Neural progenitor cell (in vitro differentiated cells): ENCODE measurements around the gene ASIC3.

Experiments
- EZH2 ChIP-seq: fragments of 200-600 bp; sonication (generic); IDR thresholded peaks from 2 replicates; pipeline ENCODE4 v1.6.1; 2017; ENCODE audit warnings: antibody characterized with exemption, mild to moderate bottlenecking, moderate library complexity
- TF ChIP-seq, protein P1 (sequence below): fragments of 200-600 bp; sonication (generic); IDR thresholded peaks from 2 replicates; pipeline ENCODE4 v1.5.1; 2017; ENCODE audit warnings: antibody characterized with exemption, mild to moderate bottlenecking

DNA sequence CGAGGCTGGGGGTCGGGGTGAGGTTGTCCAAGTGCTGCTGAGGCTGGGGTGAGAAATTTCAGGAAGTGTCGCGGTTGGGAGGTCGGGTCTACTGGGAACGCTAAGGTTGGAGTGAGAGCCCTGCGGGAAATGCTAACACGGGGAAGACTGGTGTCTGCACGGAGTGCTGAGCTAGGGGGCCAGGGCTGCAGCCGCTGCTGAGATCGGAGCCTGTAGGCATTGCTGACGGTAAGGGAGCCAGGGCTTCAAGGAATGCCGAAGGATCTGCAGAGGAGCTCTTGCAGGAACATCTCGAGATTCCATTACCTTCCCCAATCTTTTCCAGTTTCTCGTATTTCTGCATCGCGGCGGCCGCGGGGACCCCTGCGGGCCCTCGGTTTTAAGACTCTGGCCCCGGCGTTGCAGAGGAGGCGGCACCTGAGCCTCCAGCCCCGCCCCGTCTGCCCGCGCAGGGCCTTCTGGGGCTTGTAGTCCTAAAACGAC lies 9.2 kb downstream of the ASIC3 start, which contains the start of gene CDK5:
- TF ChIP-seq, protein P1, sequence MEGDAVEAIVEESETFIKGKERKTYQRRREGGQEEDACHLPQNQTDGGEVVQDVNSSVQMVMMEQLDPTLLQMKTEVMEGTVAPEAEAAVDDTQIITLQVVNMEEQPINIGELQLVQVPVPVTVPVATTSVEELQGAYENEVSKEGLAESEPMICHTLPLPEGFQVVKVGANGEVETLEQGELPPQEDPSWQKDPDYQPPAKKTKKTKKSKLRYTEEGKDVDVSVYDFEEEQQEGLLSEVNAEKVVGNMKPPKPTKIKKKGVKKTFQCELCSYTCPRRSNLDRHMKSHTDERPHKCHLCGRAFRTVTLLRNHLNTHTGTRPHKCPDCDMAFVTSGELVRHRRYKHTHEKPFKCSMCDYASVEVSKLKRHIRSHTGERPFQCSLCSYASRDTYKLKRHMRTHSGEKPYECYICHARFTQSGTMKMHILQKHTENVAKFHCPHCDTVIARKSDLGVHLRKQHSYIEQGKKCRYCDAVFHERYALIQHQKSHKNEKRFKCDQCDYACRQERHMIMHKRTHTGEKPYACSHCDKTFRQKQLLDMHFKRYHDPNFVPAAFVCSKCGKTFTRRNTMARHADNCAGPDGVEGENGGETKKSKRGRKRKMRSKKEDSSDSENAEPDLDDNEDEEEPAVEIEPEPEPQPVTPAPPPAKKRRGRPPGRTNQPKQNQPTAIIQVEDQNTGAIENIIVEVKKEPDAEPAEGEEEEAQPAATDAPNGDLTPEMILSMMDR: no peak
- no peak for TF ChIP-seq EZH2
